ENCODE data around the gene SMIM11. TPM values are rescaled to one million over a fixed set of nuclear protein-coding genes. Genes with fewer than 3 reads are reported as not detected.

The SMIM11 gene
- total and polyA plus RNA-seq, 2 of the 8 experiments (the other 6 are each of a cell fraction or from before 2014, with no cell fraction given), result 1.0 to 3.2 TPM

DNA sequence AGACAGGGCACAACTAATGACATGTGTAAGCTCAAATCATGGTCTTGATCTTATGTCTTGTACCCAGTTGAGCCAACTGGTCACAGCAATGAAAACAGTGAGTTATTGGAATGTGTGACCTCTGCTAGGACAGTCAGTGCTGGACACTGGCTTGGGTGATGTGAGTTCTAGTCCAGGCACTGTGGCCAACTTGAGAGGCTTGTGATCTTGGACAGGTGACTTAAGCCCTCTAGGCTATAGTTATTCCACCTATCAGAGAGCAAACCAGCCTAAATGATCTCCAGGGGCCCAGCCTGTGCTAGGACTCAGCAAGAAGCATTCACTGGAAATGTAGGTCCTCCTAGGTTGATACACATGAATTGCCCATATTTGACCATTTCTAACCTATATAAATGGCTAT, 10.4 kb upstream of the SMIM11 start:
- no peaks in the 10 kb centered on the region for H3K79me2 ChIP-seq (ENCODE audit: control insufficient read depth in 1 of 2, insufficient read depth in 2 of 2, low read length in 2 of 2)
- H3K4ac ChIP-seq (replicated peaks; ENCODE audit: insufficient read length, low read depth, low read length), result no peak overlapping the region
- H3K18ac ChIP-seq (ENCODE audit: extremely low read depth, low read length), result no peak overlapping the region
- H3K4me1 ChIP-seq (replicated peaks in 1 of 4; ENCODE audit: control insufficient read depth in 3 of 4, insufficient read depth in 4 of 4, low read length in 3 of 4), result peaks cover 0 to 3% (median 0%) of the 10 kb centered on the region in 4 experiments; a peak in 2 of 7 replicates
- no peaks in the 10 kb centered on the region for H4K20me1 ChIP-seq (replicated peaks in 1 of 2; ENCODE audit: control insufficient read depth in 1 of 2, insufficient read depth in 2 of 2, low read length in 2 of 2)
- CTCF ChIA-PET (ENCODE audit: partially characterized antibody), result interaction anchor here (0.9 to 2.1 kb wide), 2 partner anchors 16 to 267 kb away, joined by 4 to 9 read pairs; no protein-coding TSS in a partner anchor
- H2AK5ac ChIP-seq (ENCODE audit: low read depth, low read length), result no peak overlapping the region
- no peak overlapping the region for H4K5ac ChIP-seq (ENCODE audit: insufficient read length, low read depth, low read length)
- H3K27ac ChIP-seq (ENCODE audit: low read depth, low read length), result no peak overlapping the region
- POLR2A ChIA-PET (ENCODE audit: partially characterized antibody), result no interaction called here
- H3K4me2 ChIP-seq (ENCODE audit: insufficient read depth in 1 of 2, low read depth in 2 of 2, low read length in 2 of 2), result no peak overlapping the region
- no peak overlapping the region for H2BK5ac ChIP-seq (ENCODE audit: low read depth, low read length)
- no peak overlapping the region for H3K23ac ChIP-seq (ENCODE audit: insufficient read length)
- H3K56ac ChIP-seq (replicated peaks; ENCODE audit: insufficient read length, low read depth, low read length), result no peak overlapping the region
- no peak overlapping the region for H4K8ac ChIP-seq (ENCODE audit: extremely low read depth, insufficient read depth, low read length)
- no peak overlapping the region for H2BK15ac ChIP-seq (ENCODE audit: low read length)
- no peak overlapping the region for H4K91ac ChIP-seq (replicated peaks; ENCODE audit: insufficient read length, low read length)
- H3K23me2 ChIP-seq (ENCODE audit: low read depth, low read length), result no peaks in the 10 kb centered on the region
- no peak overlapping the region for H3K9ac ChIP-seq (replicated peaks in 1 of 4; ENCODE audit: extremely low read depth in 1 of 4, low read depth in 3 of 4, low read length in 3 of 4)
- H2BK20ac ChIP-seq (ENCODE audit: low read length), result no peak overlapping the region
- H3K9me3 ChIP-seq (ENCODE audit: insufficient read depth in 2 of 2, low read depth in 1 of 2, low read length in 1 of 2), result no peaks in the 10 kb centered on the region
- no peaks in the 10 kb centered on the region for H3K27me3 ChIP-seq (replicated peaks in 1 of 4; ENCODE audit: control insufficient read depth in 3 of 4, extremely low read depth in 1 of 4, insufficient read depth in 3 of 4, low read length in 3 of 4)
- H3K36me3 ChIP-seq (ENCODE audit: control insufficient read depth in 2 of 4, insufficient read depth in 4 of 4, low read length in 3 of 4), result no peaks in the 10 kb centered on the region
- H2BK120ac ChIP-seq (replicated peaks; ENCODE audit: low read depth, low read length), result no peak overlapping the region
- FAIRE-seq (no peak), DNase-seq (ENCODE audit: low read depth in 1 of 2, low spot score in 2 of 2) (no peak)
- H3K79me1 ChIP-seq (ENCODE audit: low read depth, low read length), result no peaks in the 10 kb centered on the region
- no peak overlapping the region for H3K4me3 ChIP-seq (ENCODE audit: extremely low read depth in 1 of 4, insufficient read depth in 2 of 4, low read depth in 3 of 4, low read length in 4 of 4)
- H2BK12ac ChIP-seq (ENCODE audit: low read depth, low read length), result no peak overlapping the region
- H2AFZ ChIP-seq (ENCODE audit: low read length), result no peak overlapping the region
- H3K14ac ChIP-seq (ENCODE audit: insufficient read length), result no peak overlapping the region
- TF ChIP-seq BCL11A (IDR thresholded peaks at IDR 0.05; ENCODE audit: low read depth in 2 of 2, low read length in 2 of 2) (no peak), ASH2L (IDR thresholded peaks at IDR 0.05; ENCODE audit: low read length) (no peak), TAF7 (optimal IDR thresholded peaks at IDR 0.05; ENCODE audit: borderline replicate concordance, low read depth, low read length) (no peak), NANOG (IDR thresholded peaks at IDR 0.05; ENCODE audit: insufficient read depth, low read depth, low read length, poor library complexity, severe bottlenecking) (no peak), SP4 (IDR thresholded peaks at IDR 0.05; ENCODE audit: low read length) (no peak), RNF2 (IDR thresholded peaks at IDR 0.05; ENCODE audit: borderline replicate concordance, low read depth, low read length, missing control alignments, poor library complexity, severe bottlenecking) (no peak), RXRA (IDR thresholded peaks at IDR 0.05; ENCODE audit: insufficient read depth, low read depth, low read length) (no peak), USF2 (IDR thresholded peaks at IDR 0.05; ENCODE audit: low read length) (no peak), POU5F1 (IDR thresholded peaks at IDR 0.05; ENCODE audit: low read depth, low read length) (no peak), ZNF274 (IDR thresholded peaks at IDR 0.05; ENCODE audit: borderline replicate concordance, extremely low read depth, low read length) (no peak), JUND (IDR thresholded peaks at IDR 0.05; ENCODE audit: low read length) (no peak)
- TF ChIP-seq, protein P1, sequence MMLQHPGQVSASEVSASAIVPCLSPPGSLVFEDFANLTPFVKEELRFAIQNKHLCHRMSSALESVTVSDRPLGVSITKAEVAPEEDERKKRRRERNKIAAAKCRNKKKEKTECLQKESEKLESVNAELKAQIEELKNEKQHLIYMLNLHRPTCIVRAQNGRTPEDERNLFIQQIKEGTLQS (IDR thresholded peaks at IDR 0.05; ENCODE audit: insufficient read depth, low read depth, low read length), result no peak

Measured in H1 (cell line).